H1 (cell line): ENCODE measurements around the gene GRIA4. TPM values are rescaled to one million over a fixed set of nuclear protein-coding genes. Genes with fewer than 3 reads are reported as not detected.

Source experiments
- CTCF ChIA-PET: fragments of 300-600 bp; sonication (Branson Sonifier 250); formaldehyde crosslinking; loops from one replicate; lab custom pipeline; 2021; ENCODE audit not compliant: partially characterized antibody; lab: Charles Lee
- POLR2A ChIA-PET: fragments of 300-600 bp; sonication (Branson Sonifier 250); formaldehyde crosslinking; loops from one replicate; lab custom pipeline; 2021; ENCODE audit warnings: inconsistent platforms; ENCODE audit not compliant: partially characterized antibody; lab: Charles Lee
- DNase-seq, 2 experiments: peaks; one replicate each; pipeline versions ENCODE4 v3.0.0 to v3.0.0-alpha.2; 2010 to 2022; ENCODE audit warnings: low spot score in 2 of 2, low read depth in 1 of 2, mixed read lengths in 1 of 2
- FAIRE-seq: peaks from 2 replicates; lab custom pipeline; 2011; peaks lifted over from hg19 to GRCh38; lab: Jason Lieb, UNC
- H2AFZ ChIP-seq: 2 replicates; pipeline ENCODE4 v1.8.1; 2012; ENCODE audit warnings: low read length, inconsistent platforms
- H2AK5ac ChIP-seq: 2 replicates; pipeline ENCODE4 v1.6.1; 2013; ENCODE audit warnings: low read depth, low read length
- H2BK120ac ChIP-seq: replicated peaks from 2 replicates; pipeline ENCODE3; 2013; ENCODE audit warnings: low read depth, low read length, inconsistent platforms
- H2BK12ac ChIP-seq: 2 replicates; pipeline ENCODE4 v1.6.1; 2013; ENCODE audit warnings: low read depth, low read length
- H2BK15ac ChIP-seq: 2 replicates; pipeline ENCODE4 v1.6.1; 2013; ENCODE audit warnings: low read length
- H2BK20ac ChIP-seq: 2 replicates; pipeline ENCODE4 v1.6.1; 2013; ENCODE audit warnings: low read length
- H2BK5ac ChIP-seq: 2 replicates; pipeline ENCODE4 v1.6.1; 2013; ENCODE audit warnings: low read depth, low read length
- H3K14ac ChIP-seq: 2 replicates; pipeline ENCODE4 v1.6.1; 2013; ENCODE audit warnings: inconsistent platforms; ENCODE audit not compliant: insufficient read length
- H3K18ac ChIP-seq: 2 replicates; pipeline ENCODE4 v1.6.1; 2013; ENCODE audit warnings: low read length; ENCODE audit errors: extremely low read depth
- H3K23ac ChIP-seq: 2 replicates; pipeline ENCODE4 v1.6.1; 2013; ENCODE audit warnings: inconsistent platforms; ENCODE audit not compliant: insufficient read length
- H3K23me2 ChIP-seq: 2 replicates; pipeline ENCODE4 v1.6.1; 2013; ENCODE audit warnings: low read depth, low read length
- H3K27ac ChIP-seq: 2 replicates; pipeline ENCODE4 v1.6.1; 2011; ENCODE audit warnings: low read depth, low read length, inconsistent platforms
- H3K27me3 ChIP-seq, 4 experiments: replicated peaks in 1 of 4; 1 replicate in 1 of 4; 2 replicates in 3 of 4; pipeline versions ENCODE4 v1.6.1 to v1.8.1; 2011 to 2013; ENCODE audit warnings: low read length in 3 of 4, mild to moderate bottlenecking in 3 of 4, inconsistent platforms in 2 of 4, mixed read lengths in 2 of 4, moderate library complexity in 1 of 4; ENCODE audit not compliant: control insufficient read depth in 3 of 4, insufficient read depth in 3 of 4; ENCODE audit errors: extremely low read depth in 1 of 4
- H3K36me3 ChIP-seq, 4 experiments: 2 replicates each; pipeline versions ENCODE4 v1.6.1 to v1.8.1; 2011 to 2013; ENCODE audit warnings: mild to moderate bottlenecking in 4 of 4, low read length in 3 of 4, moderate library complexity in 2 of 4, control low read depth in 1 of 4, inconsistent platforms in 1 of 4; ENCODE audit not compliant: insufficient read depth in 4 of 4, control insufficient read depth in 2 of 4
- H3K4ac ChIP-seq: replicated peaks from 2 replicates; pipeline ENCODE3; 2013; ENCODE audit warnings: low read length, low read depth, mixed read lengths, inconsistent platforms; ENCODE audit not compliant: insufficient read length
- H3K4me1 ChIP-seq, 4 experiments: replicated peaks in 1 of 4; 1 replicate in 1 of 4; 2 replicates in 3 of 4; pipeline versions ENCODE4 v1.6.1 to v1.8.1; 2011 to 2013; ENCODE audit warnings: low read length in 3 of 4, inconsistent platforms in 2 of 4, mixed read lengths in 1 of 4; ENCODE audit not compliant: insufficient read depth in 4 of 4, control insufficient read depth in 3 of 4
- H3K4me2 ChIP-seq, 2 experiments: 2 replicates each; pipeline versions ENCODE4 v1.6.1 to v1.8.1; 2011 to 2013; ENCODE audit warnings: low read depth in 2 of 2, low read length in 2 of 2, control low read depth in 1 of 2, inconsistent platforms in 1 of 2, mild to moderate bottlenecking in 1 of 2; ENCODE audit not compliant: insufficient read depth in 1 of 2
- H3K4me3 ChIP-seq, 4 experiments: fragments of 200-600, 300-600 bp in 1 of 4; sonication (generic), shearing (Covaris generic), sonication (Bioruptor Twin) in 1 of 4; 2 replicates each; pipeline versions ENCODE4 v1.5.1 to v1.8.1; 2011 to 2016; ENCODE audit warnings: low read length in 4 of 4, low read depth in 3 of 4, control low read depth in 2 of 4, inconsistent platforms in 2 of 4, mild to moderate bottlenecking in 2 of 4, mixed read lengths in 1 of 4, moderate library complexity in 1 of 4; ENCODE audit not compliant: insufficient read depth in 2 of 4; ENCODE audit errors: extremely low read depth in 1 of 4
- H3K56ac ChIP-seq: replicated peaks from 2 replicates; pipeline ENCODE3; 2013; ENCODE audit warnings: low read depth, mild to moderate bottlenecking, mixed read lengths, low read length, inconsistent platforms; ENCODE audit not compliant: insufficient read length
- H3K79me1 ChIP-seq: 2 replicates; pipeline ENCODE4 v1.6.1; 2013; ENCODE audit warnings: low read depth, low read length, control low read depth
- H3K79me2 ChIP-seq, 2 experiments: 2 replicates each; pipeline versions ENCODE4 v1.6.1 to v1.8.1; 2012 to 2013; ENCODE audit warnings: low read length in 2 of 2, mild to moderate bottlenecking in 2 of 2, inconsistent platforms in 1 of 2; ENCODE audit not compliant: insufficient read depth in 2 of 2, control insufficient read depth in 1 of 2
- H3K9ac ChIP-seq, 4 experiments: replicated peaks in 1 of 4; 1 replicate in 1 of 4; 2 replicates in 3 of 4; pipeline versions ENCODE4 v1.6.1 to v1.8.1; 2011 to 2013; ENCODE audit warnings: low read depth in 3 of 4, low read length in 3 of 4, control low read depth in 2 of 4, mild to moderate bottlenecking in 2 of 4, moderate library complexity in 2 of 4, inconsistent platforms in 1 of 4; ENCODE audit errors: extremely low read depth in 1 of 4
- H3K9me3 ChIP-seq, 2 experiments: 2 replicates each; pipeline versions ENCODE4 v1.6.1 to v1.8.1; 2012 to 2013; ENCODE audit warnings: mild to moderate bottlenecking in 2 of 2, moderate library complexity in 2 of 2, control low read depth in 1 of 2, inconsistent platforms in 1 of 2, low read depth in 1 of 2, low read length in 1 of 2, mixed read lengths in 1 of 2; ENCODE audit not compliant: insufficient read depth in 2 of 2
- H4K20me1 ChIP-seq, 2 experiments: replicated peaks in 1 of 2; 2 replicates each; pipeline versions ENCODE3 to v1.8.1; 2011 to 2013; ENCODE audit warnings: inconsistent platforms in 2 of 2, low read length in 2 of 2, mild to moderate bottlenecking in 1 of 2; ENCODE audit not compliant: insufficient read depth in 2 of 2, control insufficient read depth in 1 of 2
- H4K5ac ChIP-seq: 2 replicates; pipeline ENCODE4 v1.6.1; 2013; ENCODE audit warnings: low read length, low read depth, mixed read lengths, inconsistent platforms; ENCODE audit not compliant: insufficient read length
- H4K8ac ChIP-seq: 2 replicates; pipeline ENCODE4 v1.8.0; 2013; ENCODE audit warnings: mild to moderate bottlenecking, moderate library complexity, low read length, inconsistent platforms; ENCODE audit not compliant: insufficient read depth; ENCODE audit errors: extremely low read depth
- H4K91ac ChIP-seq: replicated peaks from 2 replicates; pipeline ENCODE3; 2013; ENCODE audit warnings: low read length, mixed read lengths, inconsistent platforms; ENCODE audit not compliant: insufficient read length
- CBX5 ChIP-seq: fragments of 300-800, 300-1000 bp; sonication (generic); IDR thresholded peaks from 2 replicates; pipeline ENCODE4 v1.7.1; 2016; ENCODE audit warnings: antibody characterized with exemption, low read length, low read depth
- EGR1 ChIP-seq: IDR thresholded peaks from 2 replicates; pipeline ENCODE4 v1.6.1; 2011; ENCODE audit warnings: low read depth, low read length, borderline replicate concordance
- PHF8 ChIP-seq: fragments of 200-600 bp; sonication (generic); conservative IDR thresholded peaks from 2 replicates; pipeline ENCODE4 v1.7.1; 2012; ENCODE audit warnings: low read depth, mild to moderate bottlenecking, inconsistent platforms, low read length, moderate library complexity
- WGBS, 2 experiments: shearing (Covaris generic) in 1 of 2; methylation state at CpG; one replicate each; pipeline versions ENCODE4 v1.1.6 to v1.1.7; 2013 to 2015; ENCODE audit warnings: low lambda C conversion rate in 2 of 2, mixed read lengths in 2 of 2, inconsistent platforms in 1 of 2, low coverage in 1 of 2, missing lambda C conversion rate in 1 of 2; ENCODE audit not compliant: insufficient replicate concordance in 2 of 2, insufficient coverage in 1 of 2, insufficient read length in 1 of 2; ENCODE audit errors: extremely low coverage in 1 of 2, missing lambda C conversion rate in 1 of 2; 5-methylcytosine and 5-hydroxymethylcytosine counted together
- polyA plus RNA-seq, 7 experiments: library from polyadenylated mRNA; depleted of rRNA in 3 of 7; stranded (reverse) in 5 of 7; unstranded in 2 of 7; fragments of >200 nt in 5 of 7; fragments of 200-250 nt in 2 of 7; gene quantifications; 1 replicate in 5 of 7; 2 replicates in 1 of 7; 4 replicates in 1 of 7; pipeline versions ENCODE4 v1.2.1 to v1.2.3, GENCODE V29; 2011 to 2013; ENCODE audit warnings: missing spikeins in 2 of 7, mixed read lengths in 2 of 7
- total RNA-seq: library from RNA; stranded (reverse); fragmentation: NEBNext Ultra II Directional; extraction: Animal tissue kit (Norgen Biotek cat#: 25700); gene quantifications from 2 replicates; pipeline ENCODE4 v1.2.1, GENCODE V29; 2021
- TF ChIP-seq, protein P1 (sequence below): IDR thresholded peaks from 2 replicates; pipeline ENCODE4 v1.6.1; 2011; ENCODE audit warnings: low read length, improper control_type of control experiment

Gene GRIA4
- total and polyA plus RNA-seq, 2 of the 8 experiments (the other 6 are each of a cell fraction or from before 2014, with no cell fraction given) = 12.5 to 21.8 TPM

DNA sequence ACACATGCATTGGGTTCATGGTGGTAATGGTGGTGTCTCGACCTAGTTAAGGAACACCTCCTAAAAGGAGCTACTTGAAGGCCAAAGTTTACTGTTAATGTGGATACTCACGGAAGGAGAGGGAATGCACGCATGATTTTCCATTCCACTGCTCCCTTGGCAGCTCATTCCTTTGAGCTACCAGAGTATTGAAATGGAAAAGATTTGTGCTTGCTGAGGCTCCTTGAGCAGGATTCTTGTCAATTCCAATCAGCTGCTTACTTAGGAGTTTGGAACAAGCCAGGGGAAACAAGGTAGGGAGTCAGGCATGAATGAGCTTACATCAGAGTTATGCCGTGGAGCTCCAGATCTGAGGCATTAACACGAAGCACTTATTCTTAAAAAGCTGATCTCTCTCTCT is 108.8 kb downstream of the GRIA4 start:
- ChIA-PET CTCF (interaction anchor here (1.1 to 1.9 kb wide), 2 partner anchors 21 to 145 kb away, joined by 3 to 5 read pairs; no protein-coding TSS in a partner anchor), POLR2A (no interaction called here)
- Histone ChIP-seq H2BK15ac (no peak overlapping the region), H2BK120ac (no peak overlapping the region), H3K56ac (no peak overlapping the region), H3K18ac (no peak overlapping the region), H3K14ac (no peak overlapping the region), H4K5ac (no peak overlapping the region), H3K23me2 (no peaks in the 10 kb centered on the region), H2BK20ac (no peak overlapping the region), H3K4me2 (no peak overlapping the region), H4K91ac (no peak overlapping the region), H3K4ac (no peak overlapping the region), H3K9me3 (no peaks in the 10 kb centered on the region), H3K27me3 (no peaks in the 10 kb centered on the region), H4K20me1 (no peaks in the 10 kb centered on the region), H2AK5ac (no peak overlapping the region), H4K8ac (no peak overlapping the region), H2AFZ (no peak overlapping the region; the same call in 1 of the 2 replicates), H3K9ac (no peak overlapping the region), H2BK5ac (no peak overlapping the region), H3K27ac (no peak overlapping the region), H3K79me1 (no peaks in the 10 kb centered on the region), H3K4me3 (no peak overlapping the region), H3K23ac (no peak overlapping the region), H3K36me3 (no peaks in the 10 kb centered on the region), H3K79me2 (no peaks in the 10 kb centered on the region), H2BK12ac (no peak overlapping the region), H3K4me1 (peaks cover 0 to 9% (median 0%) of the 10 kb centered on the region in 4 experiments; a peak in 2 of 7 replicates)
- DNase-seq (no peak), FAIRE-seq (no peak)
- 71% methylated on average over 5 of the region's 5 CpGs; no CpG with 5 or more reads in 1 of the 2 experiments for WGBS, 2 experiments
- TF ChIP-seq, protein P1, sequence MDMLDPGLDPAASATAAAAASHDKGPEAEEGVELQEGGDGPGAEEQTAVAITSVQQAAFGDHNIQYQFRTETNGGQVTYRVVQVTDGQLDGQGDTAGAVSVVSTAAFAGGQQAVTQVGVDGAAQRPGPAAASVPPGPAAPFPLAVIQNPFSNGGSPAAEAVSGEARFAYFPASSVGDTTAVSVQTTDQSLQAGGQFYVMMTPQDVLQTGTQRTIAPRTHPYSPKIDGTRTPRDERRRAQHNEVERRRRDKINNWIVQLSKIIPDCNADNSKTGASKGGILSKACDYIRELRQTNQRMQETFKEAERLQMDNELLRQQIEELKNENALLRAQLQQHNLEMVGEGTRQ = no peak
- TF ChIP-seq EGR1 (no peak), CBX5 (no peak), PHF8 (no peak)
